Neural crest cell (in vitro differentiated cells): Measurements from ENCODE around the gene SNX25. TPM values are rescaled to one million over a fixed set of nuclear protein-coding genes. Genes with fewer than 3 reads are reported as not detected.

Experiments
- DNase-seq: peaks from one replicate; pipeline ENCODE4 v3.0.0; 2021; ENCODE audit warnings: low read depth, mixed read lengths, low spot score
- H3K27ac Mint-ChIP-seq: one replicate; pipeline ENCODE4 v1.8.0; 2021; ENCODE audit warnings: mild to moderate bottlenecking, mixed read lengths; ENCODE audit not compliant: unreplicated experiment
- H3K27me3 Mint-ChIP-seq: 2 replicates; pipeline ENCODE4 v1.8.0; 2021; ENCODE audit warnings: low read depth, mild to moderate bottlenecking, mixed read lengths
- H3K36me3 Mint-ChIP-seq: 2 replicates; pipeline ENCODE4 v1.8.0; 2021; ENCODE audit warnings: low read depth, mild to moderate bottlenecking, mixed read lengths
- H3K4me1 Mint-ChIP-seq: 2 replicates; pipeline ENCODE4 v1.8.0; 2021; ENCODE audit warnings: mixed read lengths
- H3K4me3 Mint-ChIP-seq: one replicate; pipeline ENCODE4 v1.8.0; 2021; ENCODE audit warnings: mild to moderate bottlenecking, mixed read lengths
- H3K9me3 Mint-ChIP-seq: 2 replicates; pipeline ENCODE4 v1.8.0; 2021; ENCODE audit warnings: mixed read lengths
- CTCF ChIP-seq: fragments of 200-600 bp; sonication (generic); conservative IDR thresholded peaks from 2 replicates; pipeline ENCODE4 v1.5.0; 2021; ENCODE audit warnings: antibody characterized with exemption, mild to moderate bottlenecking
- total RNA-seq: library from RNA; stranded (reverse); gene quantifications from 2 replicates; pipeline ENCODE4 v1.2.1, GENCODE V29; 2021

The SNX25 gene
- total RNA-seq, 1 donor from 2014 or later, result 9.7 TPM

GRCh38 chr4:185221491-185221890 is 12.1 kb downstream of the SNX25 start:
- H3K9me3 Mint-ChIP-seq, result peaks cover 5% of the 10 kb centered on the region
- H3K36me3 Mint-ChIP-seq, result no peaks in the 10 kb centered on the region
- H3K27me3 Mint-ChIP-seq, result no peaks in the 10 kb centered on the region
- H3K27ac Mint-ChIP-seq, result no peak overlapping the region
- peaks cover 10% of the 10 kb centered on the region for H3K4me1 Mint-ChIP-seq
- no peak for DNase-seq
- TF ChIP-seq CTCF, result no peak
- H3K4me3 Mint-ChIP-seq, result no peak overlapping the region

- Mint-ChIP-seq H3K36me3 (no peaks in the 10 kb centered on the region), H3K9me3 (peaks cover 5% of the 10 kb centered on the region), H3K4me3 (no peak overlapping the region), H3K4me1 (peaks cover 7% of the 10 kb centered on the region), H3K27ac (no peak overlapping the region), H3K27me3 (no peaks in the 10 kb centered on the region)
- no peak for TF ChIP-seq CTCF
- no peak for DNase-seq
These were observed 12.5 kb downstream of the SNX25 start for GRCh38 chr4:185221912-185222311.

GRCh38 chr4:185222598-185222997 is 13.2 kb downstream of the SNX25 start:
- no peaks in the 10 kb centered on the region for H3K36me3 Mint-ChIP-seq
- TF ChIP-seq CTCF, result no peak
- no peaks in the 10 kb centered on the region for H3K27me3 Mint-ChIP-seq
- H3K4me3 Mint-ChIP-seq, result no peak overlapping the region
- DNase-seq, result no peak
- peaks cover 5% of the 10 kb centered on the region for H3K9me3 Mint-ChIP-seq
- peaks cover 4% of the 10 kb centered on the region for H3K4me1 Mint-ChIP-seq
- H3K27ac Mint-ChIP-seq, result no peak overlapping the region

- TF ChIP-seq CTCF, result no peak
- no peaks in the 10 kb centered on the region for H3K27me3 Mint-ChIP-seq
- peaks cover 4% of the 10 kb centered on the region for H3K4me1 Mint-ChIP-seq
- H3K27ac Mint-ChIP-seq, result no peak overlapping the region
- H3K4me3 Mint-ChIP-seq, result no peak overlapping the region
- no peaks in the 10 kb centered on the region for H3K36me3 Mint-ChIP-seq
- peaks cover 5% of the 10 kb centered on the region for H3K9me3 Mint-ChIP-seq
- DNase-seq, result no peak
These were observed 15.2 kb downstream of the SNX25 start for GRCh38 chr4:185224597-185224996.

- Mint-ChIP-seq H3K9me3 (peaks cover 5% of the 10 kb centered on the region), H3K27me3 (no peaks in the 10 kb centered on the region), H3K27ac (no peak overlapping the region), H3K4me1 (peaks cover 4% of the 10 kb centered on the region), H3K4me3 (no peak overlapping the region), H3K36me3 (no peaks in the 10 kb centered on the region)
- no peak for DNase-seq
- TF ChIP-seq CTCF, result no peak
These were observed 16.5 kb downstream of the SNX25 start for GRCh38 chr4:185225940-185226339.

- no peaks in the 10 kb centered on the region for H3K9me3 Mint-ChIP-seq
- H3K4me3 Mint-ChIP-seq, result no peak overlapping the region
- no peaks in the 10 kb centered on the region for H3K36me3 Mint-ChIP-seq
- H3K27me3 Mint-ChIP-seq, result no peaks in the 10 kb centered on the region
- no peak for DNase-seq
- TF ChIP-seq CTCF, result peak; percentile 24
- no peak overlapping the region for H3K27ac Mint-ChIP-seq
- H3K4me1 Mint-ChIP-seq, result no peaks in the 10 kb centered on the region
These were observed 17.7 kb downstream of the SNX25 start for GRCh38 chr4:185227131-185227551.
